ENCODE results near the gene ZCCHC4.

GRCh38 chr4:25312496-25313200, at the start of gene ZCCHC4:
- no peak for TF ChIP-seq EZH2 (IDR thresholded peaks at IDR 0.05)
- TF ChIP-seq POLR2AphosphoS5 (IDR thresholded peaks at IDR 0.05; ENCODE audit: borderline replicate concordance, low read depth, low read length) = peak; percentile 64
- TF ChIP-seq FOXP2 (optimal IDR thresholded peaks at IDR 0.05; ENCODE audit: control extremely low read depth, extremely low read length, insufficient read depth) = no peak

Data from SK-N-MC (cell line).